Measurements from ENCODE around the gene RALGPS2.

RALGPS2 gene

DNA sequence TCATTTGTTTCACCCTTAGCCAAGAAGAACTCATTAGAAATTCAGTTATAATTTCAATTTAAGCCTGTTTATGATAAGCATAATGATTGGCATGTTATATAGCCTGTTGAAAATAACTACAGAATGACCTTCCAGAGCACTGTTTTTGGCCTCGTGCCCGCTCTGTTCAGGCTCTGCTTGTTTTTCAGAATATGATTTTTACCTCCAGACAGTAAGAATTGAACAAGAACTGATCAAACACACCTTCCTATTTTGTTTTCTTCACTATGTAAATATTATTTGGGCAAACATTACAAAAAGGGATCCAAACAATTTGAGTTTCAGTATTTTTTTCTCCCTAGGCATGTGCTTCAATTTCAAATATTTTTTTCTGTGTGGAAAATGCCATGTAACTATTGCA lies 193.9 kb downstream of the RALGPS2 start:
- TF ChIP-seq CTCF (IDR thresholded peaks at IDR 0.05; ENCODE audit: borderline replicate concordance, control extremely low read depth, extremely low read depth, insufficient read depth, missing control alignments) = no peak
- no peak for DNase-seq (ENCODE audit: low spot score)
- in situ Hi-C loops (cut with MboI; ENCODE audit: low sequenced_read_pairs, unreplicated experiment) = no loop called here

DNA sequence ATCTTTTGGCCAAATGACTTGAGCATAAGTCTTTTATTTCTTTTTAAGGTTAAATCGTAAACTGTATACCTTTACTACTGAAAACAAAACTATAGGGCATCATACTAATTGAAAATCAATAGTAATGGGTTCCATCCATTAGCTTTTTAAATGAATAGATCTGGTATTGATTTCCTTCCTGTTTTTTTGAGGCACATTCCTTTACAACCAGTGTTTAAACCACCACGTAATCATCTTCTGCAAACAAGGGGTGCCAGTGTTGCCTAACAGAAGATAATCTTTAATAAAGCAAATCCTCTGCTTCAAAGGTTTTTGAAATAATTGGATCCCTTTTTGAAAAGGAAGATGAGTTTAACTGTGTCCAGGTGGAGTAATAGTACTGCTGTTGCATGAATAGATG lies 194.5 kb downstream of the RALGPS2 start:
- in situ Hi-C loops (cut with MboI; ENCODE audit: low sequenced_read_pairs, unreplicated experiment) = no loop called here
- TF ChIP-seq CTCF (IDR thresholded peaks at IDR 0.05; ENCODE audit: borderline replicate concordance, control extremely low read depth, extremely low read depth, insufficient read depth, missing control alignments) = no peak
- no peak for DNase-seq (ENCODE audit: low spot score)

DNA sequence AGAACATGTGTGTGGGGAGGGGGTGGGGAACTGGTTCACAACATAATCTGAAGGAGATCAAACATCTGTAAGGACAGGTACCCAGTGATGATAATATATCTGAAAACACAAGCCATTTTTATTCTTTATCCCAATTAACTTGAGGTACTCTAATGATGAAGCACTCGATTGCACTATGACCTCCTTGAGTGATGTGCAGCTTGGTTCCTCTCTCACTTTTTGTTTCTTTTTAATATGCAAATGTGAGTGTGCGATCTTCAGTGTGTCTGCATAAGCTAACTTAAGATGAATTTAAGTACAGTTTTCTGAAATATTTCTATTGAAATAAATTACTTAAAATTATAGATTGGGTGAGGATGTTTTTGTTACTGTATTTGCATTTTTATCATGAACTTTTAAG lies 196.5 kb downstream of the RALGPS2 start:
- TF ChIP-seq CTCF (IDR thresholded peaks at IDR 0.05; ENCODE audit: borderline replicate concordance, control extremely low read depth, extremely low read depth, insufficient read depth, missing control alignments) = no peak
- in situ Hi-C loops (cut with MboI; ENCODE audit: low sequenced_read_pairs, unreplicated experiment) = no loop called here
- DNase-seq (ENCODE audit: low spot score) = no peak

DNA sequence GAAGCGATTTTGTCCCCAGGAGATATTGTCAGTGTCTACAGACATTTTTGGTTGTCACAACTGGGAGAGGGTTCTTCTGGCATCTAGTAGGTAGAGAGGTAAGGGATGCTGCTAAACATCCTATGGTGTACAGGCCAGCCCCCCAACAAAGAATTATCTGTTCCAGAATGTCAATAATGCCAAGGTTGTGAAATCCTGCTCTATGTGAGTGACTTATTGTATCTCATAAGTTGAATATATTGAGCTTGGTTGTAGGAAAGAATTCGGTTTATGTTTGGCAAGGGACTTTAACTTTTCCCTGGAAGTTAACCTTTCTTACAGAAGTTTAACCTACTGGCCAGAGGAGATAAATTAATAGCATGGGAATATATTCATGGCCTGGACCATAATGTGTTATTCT lies 198.5 kb downstream of the RALGPS2 start:
- no peak for DNase-seq (ENCODE audit: low spot score)
- in situ Hi-C loops (cut with MboI; ENCODE audit: low sequenced_read_pairs, unreplicated experiment) = no loop called here
- no peak for TF ChIP-seq CTCF (IDR thresholded peaks at IDR 0.05; ENCODE audit: borderline replicate concordance, control extremely low read depth, extremely low read depth, insufficient read depth, missing control alignments)

DNA sequence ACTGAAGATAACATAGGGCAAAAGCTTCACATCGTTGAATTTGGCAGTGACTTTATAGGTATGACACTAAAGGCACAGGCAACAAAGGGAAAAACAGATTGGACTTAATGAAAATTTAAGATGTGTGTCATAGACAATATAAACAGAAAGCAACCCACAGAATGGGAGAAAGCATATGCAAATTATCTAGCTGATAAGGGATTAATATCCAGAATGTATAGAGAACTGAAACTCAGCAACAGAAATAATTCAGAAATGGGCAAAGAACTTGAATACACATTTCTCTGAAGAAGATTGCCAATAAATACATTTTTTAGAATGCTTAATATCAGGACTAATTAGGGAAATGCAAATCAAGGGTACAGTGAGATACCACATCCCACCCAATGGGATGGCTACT lies 201.0 kb downstream of the RALGPS2 start:
- in situ Hi-C loops (cut with MboI; ENCODE audit: low sequenced_read_pairs, unreplicated experiment) = no loop called here
- no peak for DNase-seq (ENCODE audit: low spot score)
- no peak for TF ChIP-seq CTCF (IDR thresholded peaks at IDR 0.05; ENCODE audit: borderline replicate concordance, control extremely low read depth, extremely low read depth, insufficient read depth, missing control alignments)

- DNase-seq (ENCODE audit: low spot score) = no peak
- TF ChIP-seq CTCF (IDR thresholded peaks at IDR 0.05; ENCODE audit: borderline replicate concordance, control extremely low read depth, extremely low read depth, insufficient read depth, missing control alignments) = no peak
- in situ Hi-C loops (cut with MboI; ENCODE audit: low sequenced_read_pairs, unreplicated experiment) = no loop called here
These were observed 202.0 kb downstream of the RALGPS2 start for GRCh38 chr1:178927003-178927402.

DNA sequence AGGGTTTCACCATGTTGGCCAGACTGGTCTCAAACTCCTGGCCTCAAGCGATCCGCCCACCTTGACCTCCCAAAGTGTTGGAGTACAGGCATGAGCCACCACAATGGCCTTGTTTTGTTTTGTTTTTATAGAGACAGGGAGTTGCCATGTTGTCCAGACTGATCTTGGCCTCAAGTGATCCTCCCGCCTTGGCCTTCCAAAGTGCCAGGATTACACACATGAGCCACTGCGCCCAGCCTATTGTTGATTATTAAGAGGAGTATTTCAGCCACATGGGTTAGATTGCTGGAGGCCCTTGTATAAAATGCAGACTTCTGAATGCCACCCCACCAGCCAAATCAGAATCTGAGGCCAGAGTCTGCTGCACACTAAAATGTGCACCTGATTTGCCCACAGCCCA lies 203.0 kb downstream of the RALGPS2 start:
- in situ Hi-C loops (cut with MboI; ENCODE audit: low sequenced_read_pairs, unreplicated experiment) = no loop called here
- no peak for TF ChIP-seq CTCF (IDR thresholded peaks at IDR 0.05; ENCODE audit: borderline replicate concordance, control extremely low read depth, extremely low read depth, insufficient read depth, missing control alignments)
- DNase-seq (ENCODE audit: low spot score) = no peak
